Spleen (tissue), 11 donors: ENCODE measurements around the gene VDAC2. TPM values are rescaled to one million over a fixed set of nuclear protein-coding genes. Genes with fewer than 3 reads are reported as not detected.

ENCODE experiments used
- DNase-seq: peaks from one replicate; pipeline ENCODE4 v3.0.0-alpha.2; 2020
- H3K27ac ChIP-seq, 8 donors: fragments of 200-600 bp; sonication (generic) in 7 of 8; 1 replicate in 4 of 8; 2 replicates in 4 of 8; pipeline versions ENCODE4 v1.5.0 to v1.8.0; 2016 to 2021; ENCODE audit warnings: inconsistent platforms in 4 of 8, mild to moderate bottlenecking in 4 of 8, moderate library complexity in 1 of 8
- H3K27me3 ChIP-seq, 7 donors: fragments of 200-600 bp; sonication (generic) in 6 of 7; replicated peaks in 1 of 7; 1 replicate in 4 of 7; 2 replicates in 3 of 7; pipeline versions ENCODE4 v1.5.0 to v1.8.0; 2016 to 2021; ENCODE audit warnings: inconsistent platforms in 3 of 7, mild to moderate bottlenecking in 1 of 7
- H3K36me3 ChIP-seq, 6 donors: fragments of 200-600 bp; sonication (generic) in 5 of 6; 1 replicate in 4 of 6; 2 replicates in 2 of 6; pipeline versions ENCODE4 v1.5.0 to v1.8.0; 2016 to 2021; ENCODE audit warnings: inconsistent platforms in 2 of 6
- H3K4me1 ChIP-seq, 6 donors: fragments of 200-600 bp; sonication (generic) in 5 of 6; 1 replicate in 3 of 6; 2 replicates in 3 of 6; pipeline versions ENCODE4 v1.5.0 to v1.8.0; 2016 to 2021; ENCODE audit warnings: inconsistent platforms in 3 of 6
- H3K4me3 ChIP-seq, 8 donors: fragments of 200-600 bp; sonication (generic) in 7 of 8; 1 replicate in 4 of 8; 2 replicates in 4 of 8; pipeline versions ENCODE4 v1.5.0 to v1.8.0; 2016 to 2021; ENCODE audit warnings: inconsistent platforms in 4 of 8, mild to moderate bottlenecking in 4 of 8, moderate library complexity in 2 of 8
- H3K9me3 ChIP-seq, 8 donors: fragments of 200-600 bp; sonication (generic) in 7 of 8; 1 replicate in 4 of 8; 2 replicates in 4 of 8; pipeline versions ENCODE4 v1.5.0 to v1.8.0; 2016 to 2021; ENCODE audit warnings: inconsistent platforms in 4 of 8
- POLR2A ChIP-seq, 3 donors: fragments of 450-650 bp; IDR thresholded peaks; one replicate each; pipeline ENCODE4 v1.5.1; 2017; ENCODE audit warnings: antibody characterized with exemption in 3 of 3, mild to moderate bottlenecking in 1 of 3
- POLR2AphosphoS5 ChIP-seq, 3 donors: sonication (generic); formaldehyde crosslinking; IDR thresholded peaks; one replicate each; pipeline ENCODE4 v1.5.1; 2017; ENCODE audit warnings: antibody characterized with exemption in 3 of 3
- WGBS, 5 donors: extraction: QIAGEN DNeasy Blood & Tissue Kit in 3 of 5; methylation state at CpG; one replicate each; pipeline versions ENCODE4 v1.1.5 to v1.1.7; 2013 to 2018; 5-methylcytosine and 5-hydroxymethylcytosine counted together
- intact Hi-C: fragments of 100-400 bp; cut with DNase I; formaldehyde crosslinking; loops from one replicate; pipeline ENCODE4 v1.15.0; 2023; ENCODE audit warnings: low total_unique reads
- polyA plus RNA-seq, 3 donors: library from polyadenylated mRNA; stranded (reverse); fragments of 200-250 nt; gene quantifications; one replicate each; pipeline ENCODE4 v1.2.1, GENCODE V29; 2013
- total RNA-seq, 7 donors: library from RNA; depleted of rRNA in 3 of 7; stranded (reverse); fragments of >200 nt in 3 of 7; fragmentation: NEBNext Ultra II Directional in 4 of 7; extraction: Animal tissue kit (Norgen Biotek cat#: 25700) in 4 of 7; gene quantifications; one replicate each; pipeline versions ENCODE4 v1.1.0 to v1.2.1, GENCODE V29; 2016 to 2021
- TF ChIP-seq, protein P1 (sequence below), 11 experiments: fragments of 200-600 bp in 7 of 11; fragments of 450-650 bp in 4 of 11; sonication (generic) in 4 of 11; IDR thresholded peaks in 8 of 11; conservative IDR thresholded peaks in 3 of 11; 1 replicate in 7 of 11; 2 replicates in 4 of 11; pipeline versions ENCODE4 v1.4.0 to v1.8.0; 2016 to 2021; ENCODE audit warnings: antibody characterized with exemption in 11 of 11, inconsistent platforms in 4 of 11, mild to moderate bottlenecking in 1 of 11
- donor health status: healthy with polysubstance abuse.
- donor health status: DM: no; HTN: no; CAD: no; lungs with moderate emphysema.
- donor health status: DM: no; HTN: no; CAD: no.
- donor health status: Bipolar disorder and iron deficiency.
- donor health status: healthy.
- donor health status: DM: no; HTN: no; CAD: no.
- donor health status: DM: yes; HTN: yes; CAD: no.

Gene VDAC2
- total and polyA plus RNA-seq, 10 donors = 62.0 to 108 (median 88.7) TPM

DNA sequence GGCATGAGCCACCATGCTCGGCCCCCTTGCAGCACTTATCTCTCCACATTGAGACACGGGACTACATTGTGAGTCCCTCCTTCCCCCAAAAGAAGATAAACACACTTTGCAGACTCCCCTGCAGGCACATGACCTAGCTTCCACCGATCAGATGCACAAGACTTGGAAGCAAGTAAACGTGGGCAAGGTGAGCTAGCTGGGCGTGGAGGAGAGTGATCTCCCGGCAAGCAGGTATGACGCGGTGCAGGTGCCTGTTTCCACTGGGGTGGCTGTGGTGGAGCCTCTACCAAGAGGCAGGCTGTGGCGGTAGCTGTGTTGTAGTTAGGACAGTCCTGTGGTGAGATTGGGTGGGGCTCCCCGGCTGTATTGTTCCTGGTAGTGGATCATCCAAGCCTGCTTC lies 32.8 kb downstream of the VDAC2 start:
- intact Hi-C loops = no loop called here

DNA sequence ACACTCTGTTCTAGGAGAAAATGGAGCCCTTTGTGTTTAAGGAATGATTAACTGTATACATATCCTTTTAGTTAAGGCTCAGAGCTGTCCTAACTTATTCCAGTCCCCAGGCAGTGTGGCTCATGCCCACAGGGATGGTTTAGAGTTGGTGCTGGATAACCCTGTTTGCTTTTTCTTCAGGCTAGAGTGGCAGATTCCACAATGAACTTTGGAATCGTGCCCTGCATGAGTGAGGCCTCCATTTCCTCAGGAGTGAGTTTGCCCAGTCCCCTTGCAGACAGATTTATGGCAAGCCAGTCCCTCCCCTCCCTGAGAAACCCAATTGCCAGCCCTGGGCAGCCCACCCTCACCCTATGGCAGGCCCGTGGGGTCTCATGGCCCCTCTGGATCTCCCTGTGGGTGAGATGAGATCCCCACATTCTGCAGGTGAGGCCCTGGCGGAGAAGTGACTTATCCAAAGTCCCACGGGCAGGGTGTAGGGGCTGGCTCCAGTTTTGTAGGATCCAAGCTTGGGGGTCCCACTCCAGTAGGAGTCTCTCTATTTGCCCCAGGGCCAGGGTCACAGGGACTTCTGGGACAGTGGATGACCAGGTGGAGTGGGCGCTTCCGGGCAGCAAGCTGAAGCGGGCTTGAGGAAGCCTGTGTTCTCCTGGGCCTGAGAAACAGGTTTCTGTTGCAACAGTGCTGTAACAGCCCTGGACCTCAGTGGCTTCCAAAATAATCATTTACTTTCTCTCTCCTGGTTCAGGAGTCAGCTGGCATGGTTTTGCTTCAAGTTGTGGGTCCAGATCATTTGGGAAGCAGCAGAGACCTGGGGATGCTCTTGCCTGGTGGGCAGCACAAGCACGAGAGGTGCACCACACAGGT lies 34.1 kb downstream of the VDAC2 start:
- H3K4me1 ChIP-seq = no peaks in the 10 kb centered on the region
- H3K27me3 ChIP-seq = no peaks in the 10 kb centered on the region
- H3K9me3 ChIP-seq = no peaks in the 10 kb centered on the region
- intact Hi-C loops = no loop called here
- WGBS, 5 donors = 77 to 86% (median 80%) methylated on average over 3 to 8 of the region's 8 CpGs
- H3K36me3 ChIP-seq = no peaks in the 10 kb centered on the region
- H3K27ac ChIP-seq = no peak overlapping the region
- no peak for DNase-seq
- no peak overlapping the region for H3K4me3 ChIP-seq
- TF ChIP-seq POLR2AphosphoS5 (IDR thresholded peaks at IDR 0.05) = no peak
- no peak for TF ChIP-seq POLR2A (IDR thresholded peaks at IDR 0.05)
- TF ChIP-seq, protein P1, sequence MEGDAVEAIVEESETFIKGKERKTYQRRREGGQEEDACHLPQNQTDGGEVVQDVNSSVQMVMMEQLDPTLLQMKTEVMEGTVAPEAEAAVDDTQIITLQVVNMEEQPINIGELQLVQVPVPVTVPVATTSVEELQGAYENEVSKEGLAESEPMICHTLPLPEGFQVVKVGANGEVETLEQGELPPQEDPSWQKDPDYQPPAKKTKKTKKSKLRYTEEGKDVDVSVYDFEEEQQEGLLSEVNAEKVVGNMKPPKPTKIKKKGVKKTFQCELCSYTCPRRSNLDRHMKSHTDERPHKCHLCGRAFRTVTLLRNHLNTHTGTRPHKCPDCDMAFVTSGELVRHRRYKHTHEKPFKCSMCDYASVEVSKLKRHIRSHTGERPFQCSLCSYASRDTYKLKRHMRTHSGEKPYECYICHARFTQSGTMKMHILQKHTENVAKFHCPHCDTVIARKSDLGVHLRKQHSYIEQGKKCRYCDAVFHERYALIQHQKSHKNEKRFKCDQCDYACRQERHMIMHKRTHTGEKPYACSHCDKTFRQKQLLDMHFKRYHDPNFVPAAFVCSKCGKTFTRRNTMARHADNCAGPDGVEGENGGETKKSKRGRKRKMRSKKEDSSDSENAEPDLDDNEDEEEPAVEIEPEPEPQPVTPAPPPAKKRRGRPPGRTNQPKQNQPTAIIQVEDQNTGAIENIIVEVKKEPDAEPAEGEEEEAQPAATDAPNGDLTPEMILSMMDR (IDR thresholded peaks at IDR 0.05 in 8 of 11, conservative IDR thresholded peaks at IDR 0.05 in 3 of 11) = no peak

More for the DNA sequence above, 32.8 kb downstream of the VDAC2 start:
- Histone ChIP-seq H3K36me3 (no peaks in the 10 kb centered on the region), H3K4me3 (no peak overlapping the region), H3K4me1 (no peaks in the 10 kb centered on the region), H3K9me3 (no peaks in the 10 kb centered on the region), H3K27ac (no peak overlapping the region), H3K27me3 (no peaks in the 10 kb centered on the region)
- 86 to 95% (median 89%) methylated on average over 9 to 10 of the region's 10 CpGs for WGBS, 5 donors
- TF ChIP-seq POLR2A (IDR thresholded peaks at IDR 0.05) = no peak
- TF ChIP-seq POLR2AphosphoS5 (IDR thresholded peaks at IDR 0.05) = no peak
- TF ChIP-seq, protein P1 (IDR thresholded peaks at IDR 0.05 in 8 of 11, conservative IDR thresholded peaks at IDR 0.05 in 3 of 11) = no peak
- no peak for DNase-seq

DNA sequence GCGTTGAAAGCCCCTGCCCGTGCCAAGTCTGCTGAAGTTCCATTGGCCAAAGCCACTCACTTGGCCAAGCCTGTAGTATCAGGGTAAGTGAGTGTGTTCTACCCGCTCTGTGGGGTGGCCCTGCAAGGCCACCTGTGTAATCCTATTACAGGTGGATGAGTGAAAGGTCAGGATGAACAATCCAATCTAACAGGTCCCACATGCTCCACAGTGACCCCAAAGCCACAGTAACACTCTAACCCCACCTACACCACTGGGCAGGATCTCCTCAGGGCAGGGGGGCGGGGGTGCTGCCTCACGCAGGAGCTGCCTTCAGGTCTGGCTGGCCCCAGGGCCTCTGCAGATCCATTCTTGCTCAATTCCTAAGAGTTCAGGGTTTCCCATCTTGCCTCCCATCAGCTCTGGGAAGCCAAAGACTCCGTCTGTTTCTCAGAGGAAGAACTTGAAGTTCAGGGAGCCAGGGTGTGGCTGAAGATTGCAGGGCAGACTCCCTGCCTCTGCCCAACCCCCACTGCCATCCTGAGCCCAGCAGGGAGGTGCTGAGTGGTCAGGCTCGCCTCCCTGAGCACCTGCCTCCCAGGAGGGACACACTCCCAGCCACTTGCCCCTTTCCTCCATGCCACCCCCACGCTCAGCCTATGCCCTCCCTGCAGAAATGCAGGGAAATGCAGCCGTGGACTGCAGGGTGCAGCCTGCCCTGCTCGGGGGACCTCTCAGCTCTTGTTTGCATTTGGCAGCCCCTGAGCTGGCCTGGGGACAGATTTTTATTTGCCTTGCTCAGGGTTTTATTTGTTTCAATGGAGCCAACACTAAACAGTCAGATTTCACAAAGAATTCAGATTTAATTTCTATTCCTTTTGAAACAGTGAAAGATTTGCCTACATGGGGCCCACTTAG lies 35.0 kb downstream of the VDAC2 start:
- WGBS, 5 donors = 82 to 92% (median 85%) methylated on average over 9 to 10 of the region's 10 CpGs
- Histone ChIP-seq H3K27me3 (no peaks in the 10 kb centered on the region), H3K4me1 (no peaks in the 10 kb centered on the region), H3K9me3 (no peaks in the 10 kb centered on the region), H3K4me3 (no peak overlapping the region), H3K36me3 (no peaks in the 10 kb centered on the region), H3K27ac (no peak overlapping the region)
- intact Hi-C loops = no loop called here
- TF ChIP-seq, protein P1 (IDR thresholded peaks at IDR 0.05 in 8 of 11, conservative IDR thresholded peaks at IDR 0.05 in 3 of 11) = no peak
- TF ChIP-seq POLR2AphosphoS5 (IDR thresholded peaks at IDR 0.05) = no peak
- no peak for TF ChIP-seq POLR2A (IDR thresholded peaks at IDR 0.05)
- no peak for DNase-seq

DNA sequence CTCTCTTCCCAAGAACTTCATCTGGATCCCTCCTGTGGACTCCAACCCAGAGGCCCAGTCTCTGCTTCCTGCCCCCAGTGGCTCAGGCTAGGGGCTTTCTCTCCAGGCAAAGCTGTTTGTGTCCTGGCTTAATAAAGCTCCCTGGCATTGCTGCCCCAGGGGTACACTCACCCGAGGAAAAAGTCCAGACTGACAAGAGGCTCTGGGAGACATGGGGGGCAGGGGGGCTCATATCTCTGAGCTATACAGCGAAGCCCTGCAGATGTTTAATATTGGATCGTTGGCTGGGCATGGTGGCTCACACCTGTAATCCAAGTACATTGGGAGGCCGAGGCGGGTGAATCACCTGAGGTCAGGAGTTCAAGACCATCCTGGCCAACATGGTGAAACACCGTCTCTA lies 35.9 kb downstream of the VDAC2 start:
- Histone ChIP-seq H3K27ac (no peak overlapping the region), H3K9me3 (no peaks in the 10 kb centered on the region), H3K36me3 (no peaks in the 10 kb centered on the region), H3K27me3 (no peaks in the 10 kb centered on the region), H3K4me1 (no peaks in the 10 kb centered on the region), H3K4me3 (no peak overlapping the region)
- no peak for DNase-seq
- intact Hi-C loops = no loop called here
- TF ChIP-seq POLR2A (IDR thresholded peaks at IDR 0.05) (no peak), POLR2AphosphoS5 (IDR thresholded peaks at IDR 0.05) (no peak)
- TF ChIP-seq, protein P1 (IDR thresholded peaks at IDR 0.05 in 8 of 11, conservative IDR thresholded peaks at IDR 0.05 in 3 of 11) = no peak
- 82 to 94% (median 88%) methylated on average over 5 to 6 of the region's 6 CpGs for WGBS, 5 donors
